Posterior vena cava (tissue), 2 donors: ENCODE data around the gene ZKSCAN8. TPM values are rescaled to one million over a fixed set of nuclear protein-coding genes. Genes with fewer than 3 reads are reported as not detected.

ENCODE experiments used
- DNase-seq: peaks from one replicate; pipeline ENCODE4 v3.0.0-alpha.2; 2020; ENCODE audit warnings: low spot score
- intact Hi-C, 2 donors: fragments of 100-400 bp; cut with DNase I; formaldehyde crosslinking; loops; one replicate each; pipeline versions ENCODE4 v1.14.1 to v1.14.2; 2022 to 2023
- total RNA-seq, 2 donors: library from RNA; stranded (reverse); fragmentation: NEBNext Ultra II Directional; extraction: Animal tissue kit (Norgen Biotek cat#: 25700); gene quantifications; one replicate each; pipeline ENCODE4 v1.2.1, GENCODE V29; 2021
- donor health status: DM: yes; HTN: yes; CAD: no.
- donor health status: DM: yes; HTN: yes; CAD: no.

Gene ZKSCAN8
- total RNA-seq, 2 donors from 2014 or later = 16.9 to 18.6 TPM

DNA sequence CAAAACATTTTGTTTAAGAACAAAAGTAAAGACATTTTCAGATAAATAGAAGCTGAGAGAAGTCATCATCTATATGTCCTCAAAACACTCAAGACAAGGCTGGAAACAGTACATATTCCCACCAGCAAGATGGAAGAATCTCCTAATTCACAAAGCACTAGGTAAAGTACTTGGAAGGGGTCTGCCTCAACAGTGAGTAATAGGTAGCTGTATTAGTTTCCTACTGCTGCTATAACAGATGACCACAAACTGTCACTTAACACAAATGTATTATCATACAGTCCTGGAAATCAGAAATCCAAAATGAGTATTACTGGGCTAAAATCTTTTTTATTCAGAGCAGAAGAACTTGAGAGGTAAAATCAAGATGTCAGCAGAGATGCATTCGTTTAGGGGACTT, 40.6 kb downstream of the ZKSCAN8 start:
- intact Hi-C loops = no loop called here
- no peak for DNase-seq

DNA sequence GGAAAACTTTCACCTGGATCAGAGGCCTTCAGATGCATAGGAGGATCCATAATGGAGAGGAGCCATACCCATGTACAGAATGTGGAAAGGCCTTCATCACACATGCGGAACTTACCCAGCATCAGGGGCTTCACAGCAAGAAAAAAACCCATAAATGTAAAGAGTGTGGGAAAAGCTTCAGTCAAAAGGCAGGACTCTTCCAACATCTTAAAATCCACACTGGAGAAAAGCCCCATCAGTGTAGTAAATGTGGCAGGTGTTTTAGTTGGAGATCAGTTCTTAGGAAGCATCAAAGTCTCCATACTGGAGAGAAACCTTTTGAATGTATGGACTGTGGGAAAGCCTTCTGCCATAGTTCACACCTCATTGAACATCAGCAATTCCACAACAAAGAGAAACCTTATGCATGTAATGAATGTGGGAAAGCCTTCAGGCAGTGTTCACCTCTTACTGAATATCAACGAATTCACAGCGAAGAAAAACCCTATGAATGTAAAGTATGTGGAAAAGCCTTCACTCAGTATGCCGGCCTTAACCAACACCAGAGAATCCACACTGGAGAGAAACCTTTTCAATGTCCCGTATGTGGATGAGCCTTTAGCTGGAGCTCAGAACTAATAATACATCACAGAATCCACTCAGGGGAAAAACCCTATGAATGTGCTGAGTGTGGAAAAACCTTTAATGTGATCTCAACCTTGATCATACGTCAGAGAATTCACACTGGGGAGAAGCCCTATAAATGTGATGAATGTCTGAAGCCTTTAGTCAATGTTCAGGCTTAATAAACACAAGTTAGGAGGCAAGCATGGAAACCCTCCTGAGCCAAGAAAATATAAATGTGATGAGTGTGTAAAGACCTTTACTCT, 46.7 kb downstream of the ZKSCAN8 start:
- no peak for DNase-seq

DNA sequence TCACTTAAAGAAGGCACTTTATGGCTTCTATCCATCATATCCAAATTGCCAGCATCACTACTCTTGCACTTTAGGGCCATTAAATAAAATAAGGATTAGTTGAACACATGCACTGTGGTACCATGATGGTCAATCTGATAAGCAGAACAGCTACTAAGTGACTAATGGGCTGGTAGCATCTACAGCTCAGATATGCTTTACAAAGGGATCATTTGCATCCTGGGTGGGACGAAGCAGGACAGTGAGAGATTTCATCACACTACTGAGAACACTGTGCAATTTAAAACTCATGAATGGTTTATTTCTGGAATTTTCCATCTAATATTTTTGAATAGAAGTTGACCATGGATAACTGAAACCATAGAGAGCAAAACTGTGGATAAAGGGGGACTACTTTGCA, 58.3 kb downstream of the ZKSCAN8 start:
- no peak for DNase-seq
- intact Hi-C loops = no loop called here

More for the DNA sequence above, 46.7 kb downstream of the ZKSCAN8 start:
- intact Hi-C loops = no loop called here

DNA sequence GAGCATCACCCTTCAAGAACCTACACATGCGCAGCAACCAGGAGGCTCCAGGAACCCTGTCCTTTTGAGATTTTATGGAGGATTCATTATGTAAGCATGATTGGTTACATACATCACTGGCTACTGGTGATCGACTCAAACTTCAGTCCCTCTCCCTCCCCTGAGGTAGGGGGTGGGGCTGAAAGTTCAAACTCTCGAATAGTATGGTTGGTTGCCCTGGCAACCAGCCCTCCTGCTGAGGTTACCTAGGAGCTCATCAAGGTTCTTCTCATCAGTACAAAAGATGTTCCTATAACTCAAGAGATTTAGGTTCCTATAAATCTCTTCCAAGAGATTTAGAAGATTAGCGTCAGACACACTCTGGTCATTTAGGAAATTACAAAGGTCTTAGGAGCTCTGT, 61.5 kb downstream of the ZKSCAN8 start:
- no peak for DNase-seq
- intact Hi-C loops = no loop called here

DNA sequence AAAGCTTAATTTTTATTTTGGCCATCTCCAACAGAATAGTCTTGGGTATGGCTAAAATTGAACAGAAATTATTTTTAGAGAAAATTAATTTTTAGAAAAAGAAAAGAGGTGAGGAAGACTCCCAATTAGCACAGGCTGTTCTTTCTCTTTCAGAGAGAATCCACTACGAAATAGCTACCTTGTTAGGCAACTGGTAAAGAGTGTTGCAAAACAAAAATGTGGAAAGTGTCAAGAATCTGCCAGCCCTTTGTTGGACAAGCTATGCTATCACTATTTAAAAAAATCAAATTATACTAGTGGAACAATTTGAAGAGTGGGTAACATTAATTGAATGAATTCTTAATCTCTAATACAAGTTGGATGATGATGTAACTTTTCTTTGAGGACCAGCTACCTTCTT, 64.2 kb downstream of the ZKSCAN8 start:
- intact Hi-C loops = no loop called here
- DNase-seq = no peak

DNA sequence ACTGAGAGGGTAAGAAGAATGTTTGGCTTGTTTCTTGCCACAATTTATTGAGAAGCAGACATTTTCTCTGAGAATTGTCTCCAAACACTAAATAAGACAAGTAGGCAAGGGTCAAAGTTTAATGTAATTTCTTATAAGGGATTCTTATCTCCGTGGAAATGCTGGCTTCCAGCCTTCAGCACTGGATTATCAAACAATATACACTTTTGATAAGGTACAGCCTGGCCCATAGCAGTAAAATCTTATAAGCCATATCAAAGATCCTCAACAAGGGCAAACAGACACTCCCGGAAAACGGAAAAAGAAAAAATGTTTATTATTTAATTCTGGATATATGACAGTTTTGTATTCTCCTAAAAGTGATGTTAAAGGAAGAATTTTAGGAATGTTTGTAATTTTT, 64.8 kb downstream of the ZKSCAN8 start:
- intact Hi-C loops = no loop called here
- DNase-seq = no peak

DNA sequence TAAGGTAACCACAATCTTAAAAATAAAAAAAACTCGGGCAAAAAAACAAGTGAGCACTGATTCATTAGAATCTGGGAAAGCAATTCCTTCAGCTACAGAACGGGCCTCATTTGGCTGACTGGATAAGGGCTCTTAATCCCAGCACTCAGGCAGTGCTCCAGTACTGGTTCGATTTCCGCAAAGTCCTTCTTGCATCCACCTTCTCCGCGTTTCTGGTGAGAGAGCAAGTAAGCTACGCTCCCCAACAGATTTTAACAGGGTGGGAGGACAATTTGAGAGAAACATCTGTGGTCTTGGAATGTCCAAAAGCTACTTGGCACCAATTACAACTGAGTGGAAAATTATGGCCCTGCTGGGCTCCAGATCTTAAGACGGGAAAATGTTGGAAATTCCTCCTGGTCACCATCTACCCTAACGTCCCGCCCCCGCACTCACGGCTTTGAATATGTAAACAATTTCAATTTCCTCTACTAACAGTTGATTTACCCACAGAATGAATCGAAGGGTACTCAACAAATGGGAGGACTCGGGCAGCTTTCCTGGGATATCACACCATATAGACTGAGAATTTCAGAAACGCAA, 65.3 kb downstream of the ZKSCAN8 start:
- intact Hi-C loops = no loop called here
- DNase-seq = no peak

DNA sequence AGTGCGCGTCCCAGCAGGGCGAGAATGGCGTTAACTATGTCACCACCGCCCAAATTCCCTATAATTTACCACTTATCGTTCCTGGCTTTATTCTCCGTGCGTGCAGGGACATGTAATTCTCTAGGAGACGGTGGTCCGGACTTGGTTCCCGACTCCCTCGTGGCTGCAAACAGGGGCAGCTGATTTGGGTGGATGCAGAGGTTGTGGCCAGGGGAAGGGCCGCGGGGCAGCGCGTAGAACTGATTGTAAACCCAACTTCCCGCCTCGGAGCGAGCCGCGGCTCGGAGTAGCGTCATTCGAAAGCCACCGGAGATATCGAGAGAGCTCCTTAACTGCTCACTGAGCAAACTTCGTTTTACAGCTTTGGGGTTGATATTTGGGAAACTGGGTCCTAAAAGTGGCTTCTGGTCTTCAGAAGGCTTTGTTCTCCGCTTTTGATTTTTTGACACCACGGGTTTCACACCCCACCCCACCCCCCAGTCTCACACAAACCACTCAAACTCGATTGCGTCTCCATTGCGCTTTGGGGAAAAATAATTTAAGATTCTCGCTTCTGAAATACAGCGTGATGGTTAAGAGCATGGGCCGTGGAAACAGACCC, 65.9 kb downstream of the ZKSCAN8 start:
- DNase-seq = no peak
- intact Hi-C loops = no loop called here

DNA sequence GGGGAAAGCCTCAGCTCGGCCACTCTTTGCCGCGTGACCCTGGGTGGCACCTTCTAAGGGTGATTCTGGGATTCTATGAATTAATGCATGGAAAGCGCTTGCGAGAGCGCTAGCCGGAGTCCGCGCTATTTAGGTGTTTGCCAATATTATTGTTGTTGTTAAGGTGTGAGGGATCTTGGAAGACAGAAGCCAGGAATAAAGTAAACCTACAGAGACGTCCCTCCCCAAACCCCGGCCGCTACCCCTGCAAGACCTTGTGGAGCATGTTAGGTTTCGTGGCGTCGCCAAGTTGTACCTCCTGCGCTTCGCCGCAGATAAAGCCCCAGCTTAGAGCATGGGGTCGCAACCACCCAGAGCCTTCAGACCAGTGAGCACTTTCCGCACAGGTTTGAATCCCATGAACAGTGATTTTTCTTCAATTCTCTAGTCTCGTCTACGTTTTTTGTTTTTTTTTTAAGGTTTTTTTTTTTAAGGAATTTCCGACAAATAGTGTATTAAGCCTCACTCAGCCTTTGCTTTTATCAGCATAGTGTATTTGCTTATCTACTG, 66.5 kb downstream of the ZKSCAN8 start:
- no peak for DNase-seq
- intact Hi-C loops = no loop called here

Other genes starting within 250 kb of the ZKSCAN8 start
- gene OR2B2, start 229.5 kb upstream of the ZKSCAN8 start, total RNA-seq = not detected
- gene OR2B6, start 184.6 kb upstream of the ZKSCAN8 start, total RNA-seq = not detected
- gene ZNF165, start 61.3 kb upstream of the ZKSCAN8 start, total RNA-seq = under 1 TPM; 0.42 to 0.48 TPM
- gene ZSCAN16, start 17.3 kb upstream of the ZKSCAN8 start, total RNA-seq = 1 to 10 TPM; 4.8 to 5.3 TPM
- gene ZSCAN9, start 83.4 kb downstream of the ZKSCAN8 start, total RNA-seq = 10 to 100 TPM in 1 of 2 donors, 1 to 10 TPM in 1; 9.2 to 10.4 TPM
- gene ZKSCAN4, start 110.4 kb downstream of the ZKSCAN8 start, total RNA-seq = 1 to 10 TPM; 3.1 to 5.6 TPM
- gene NKAPL, start 117.4 kb downstream of the ZKSCAN8 start, total RNA-seq = 1 to 10 TPM; 2.7 to 2.8 TPM
- 10 to 100 TPM; 15.8 to 18.8 TPM for gene ZSCAN26, start 125.3 kb downstream of the ZKSCAN8 start, total RNA-seq
- gene PGBD1, start 139.7 kb downstream of the ZKSCAN8 start, total RNA-seq = 1 to 10 TPM; 6.0 to 6.4 TPM
- gene ZSCAN31, start 194.3 kb downstream of the ZKSCAN8 start, total RNA-seq = 10 to 100 TPM; 13.1 to 14.6 TPM
- gene ZKSCAN3, start 208.1 kb downstream of the ZKSCAN8 start, total RNA-seq = 1 to 10 TPM; 4.0 to 4.5 TPM